ENCODE results near the gene RFX5.
A peak's percentile ranks its signal among the peaks of the same experiment; 100 is the strongest.
"Not testable (repeated sequence)": the region's sequence is repeated elsewhere in the genome, so short reads cannot be mapped to it uniquely, and the experiment has no call there.

RFX5 gene

DNA sequence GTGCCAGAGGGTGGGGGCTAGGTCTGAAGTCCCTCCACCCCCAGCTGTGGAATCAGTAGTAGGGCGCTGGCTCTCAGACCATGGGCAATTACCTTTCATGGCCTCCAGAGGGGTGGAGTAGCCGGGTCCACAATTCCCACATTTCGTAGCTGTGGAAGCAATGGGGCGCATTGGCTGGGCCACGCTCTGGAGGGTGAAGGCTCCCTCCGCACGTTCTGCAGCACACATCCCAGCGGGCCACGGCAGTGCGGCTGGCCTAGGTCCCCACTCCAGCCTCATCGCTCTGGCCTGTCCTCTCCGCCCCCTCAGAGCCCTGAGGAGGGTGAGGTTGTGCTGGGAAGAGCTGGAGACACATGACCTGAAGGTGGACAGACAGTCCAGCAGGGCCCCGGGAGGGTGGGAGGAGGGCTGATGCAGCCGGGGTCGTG lies 22.6 kb upstream of the RFX5 start:
- H3K36me3 ChIP-seq (replicated peaks): no peaks in the 10 kb centered on the region
- H3K4me3 ChIP-seq: no peak overlapping the region
- no peaks in the 10 kb centered on the region for H3K9me3 ChIP-seq
- H3K27me3 ChIP-seq (ENCODE audit: low read depth): no peaks in the 10 kb centered on the region
- 0 out of 2 replicates have a peak, but pooled peaks cover 2% of the 10 kb centered on the region for H3K4me1 ChIP-seq
- no peak for DNase-seq (ENCODE audit: low spot score in 2 of 2)
- in situ Hi-C loops (cut with MboI; ENCODE audit: low sequenced_read_pairs): no loop called here

- Histone ChIP-seq H3K9me3 (no peaks in the 10 kb centered on the region), H3K4me1 (0 out of 2 replicates have a peak, but pooled peaks cover 2% of the 10 kb centered on the region), H3K27me3 (ENCODE audit: low read depth) (no peaks in the 10 kb centered on the region), H3K36me3 (replicated peaks) (no peaks in the 10 kb centered on the region), H3K4me3 (no peak overlapping the region)
- in situ Hi-C loops (cut with MboI; ENCODE audit: low sequenced_read_pairs): no loop called here
- DNase-seq (ENCODE audit: low spot score in 2 of 2): no peak
These were observed 22.2 kb upstream of the RFX5 start for GRCh38 chr1:151369302-151369610.

DNA sequence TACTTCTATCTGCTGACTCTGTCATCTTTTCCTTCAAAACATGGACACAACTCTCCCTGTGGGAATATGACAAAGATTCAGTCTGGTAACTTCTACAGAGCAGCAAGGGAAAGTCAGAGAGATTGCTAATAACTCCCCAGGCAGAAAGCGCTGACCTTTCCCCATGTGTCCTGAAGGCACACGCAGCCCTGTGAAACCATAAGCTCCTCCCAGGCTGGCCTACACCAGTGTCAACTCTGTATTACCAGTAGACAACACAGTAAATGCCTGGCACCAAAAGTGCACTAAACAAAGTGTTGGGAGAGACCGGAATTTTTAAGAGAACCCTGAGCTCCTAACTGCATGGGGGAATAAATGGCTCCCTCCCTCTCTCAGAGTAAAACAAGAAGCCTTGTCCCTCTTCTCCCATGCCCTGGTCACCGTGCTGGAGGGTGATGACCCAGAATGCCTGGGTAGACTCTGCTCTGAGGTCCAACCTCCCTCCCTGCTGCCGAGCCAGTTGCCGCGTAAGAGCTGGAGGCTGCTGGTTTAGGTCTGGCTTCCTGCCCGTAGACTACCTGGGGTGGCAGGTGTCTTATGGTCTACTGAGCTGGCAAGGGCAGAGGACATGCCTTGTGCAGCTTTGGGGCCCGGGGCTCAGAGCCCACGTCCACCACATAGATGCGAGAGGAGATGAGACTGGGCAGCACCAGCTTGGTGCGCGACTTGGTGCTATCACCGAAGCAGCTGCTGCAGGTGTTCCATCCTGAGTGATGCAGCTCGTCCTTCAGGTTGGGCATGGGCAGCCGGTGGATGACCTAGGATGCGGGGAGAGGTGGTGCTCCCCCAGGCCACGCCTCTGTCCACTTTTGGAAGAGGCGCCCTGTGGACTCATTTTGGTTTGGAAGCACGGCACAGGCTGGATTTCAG lies 21.6 kb upstream of the RFX5 start:
- H3K27me3 ChIP-seq (ENCODE audit: low read depth): no peaks in the 10 kb centered on the region
- in situ Hi-C loops (cut with MboI; ENCODE audit: low sequenced_read_pairs): no loop called here
- H3K9me3 ChIP-seq: no peaks in the 10 kb centered on the region
- no peak overlapping the region for H3K4me3 ChIP-seq
- peak in 1 of 2 experiments; percentile 0 for DNase-seq (ENCODE audit: low spot score in 2 of 2)
- H3K36me3 ChIP-seq (replicated peaks): no peaks in the 10 kb centered on the region
- 0 out of 2 replicates have a peak, but pooled peaks cover 2% of the 10 kb centered on the region for H3K4me1 ChIP-seq

DNA sequence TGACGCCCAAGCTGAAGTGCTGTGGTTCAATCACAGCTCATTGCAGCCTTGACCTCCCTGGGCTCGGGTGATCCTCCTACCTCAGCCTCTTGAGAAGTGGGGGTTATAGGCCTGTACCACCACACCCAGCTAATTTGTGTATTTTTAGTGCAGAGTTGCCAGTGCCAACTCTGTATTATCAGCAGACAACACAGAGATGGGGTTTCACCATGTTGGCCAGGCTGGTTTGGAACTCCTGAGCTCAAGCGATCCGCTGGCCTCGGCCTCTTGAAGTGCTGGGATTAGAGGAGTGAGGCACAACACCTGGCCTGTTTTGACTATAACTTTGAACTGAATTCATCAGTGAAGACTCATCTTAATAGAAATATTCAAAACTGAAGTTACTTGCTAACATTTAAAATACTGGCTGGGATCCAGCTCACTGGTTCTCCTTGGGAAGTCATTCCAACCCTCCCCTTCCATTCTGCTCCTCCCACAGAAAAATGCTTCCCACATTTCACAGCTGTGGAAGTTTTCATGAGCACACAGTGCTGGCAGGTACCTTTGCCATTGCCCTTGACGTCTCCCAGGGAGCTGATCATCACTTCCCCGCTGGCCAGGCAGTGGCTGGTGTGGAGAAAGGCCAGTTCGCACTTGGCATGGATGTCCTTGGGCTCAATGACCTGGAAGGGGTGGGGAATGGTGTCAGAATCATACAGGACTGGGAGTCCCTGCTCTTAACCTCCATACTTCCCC lies 20.8 kb upstream of the RFX5 start:
- Histone ChIP-seq H3K9me3 (peaks cover 2% of the 10 kb centered on the region), H3K27me3 (ENCODE audit: low read depth) (no peaks in the 10 kb centered on the region), H3K4me3 (no peak overlapping the region), H3K36me3 (replicated peaks) (no peaks in the 10 kb centered on the region), H3K4me1 (0 out of 2 replicates have a peak, but pooled peaks cover 2% of the 10 kb centered on the region)
- peak in 1 of 2 experiments; percentile 1 for DNase-seq (ENCODE audit: low spot score in 2 of 2)
- in situ Hi-C loops (cut with MboI; ENCODE audit: low sequenced_read_pairs): no loop called here

DNA sequence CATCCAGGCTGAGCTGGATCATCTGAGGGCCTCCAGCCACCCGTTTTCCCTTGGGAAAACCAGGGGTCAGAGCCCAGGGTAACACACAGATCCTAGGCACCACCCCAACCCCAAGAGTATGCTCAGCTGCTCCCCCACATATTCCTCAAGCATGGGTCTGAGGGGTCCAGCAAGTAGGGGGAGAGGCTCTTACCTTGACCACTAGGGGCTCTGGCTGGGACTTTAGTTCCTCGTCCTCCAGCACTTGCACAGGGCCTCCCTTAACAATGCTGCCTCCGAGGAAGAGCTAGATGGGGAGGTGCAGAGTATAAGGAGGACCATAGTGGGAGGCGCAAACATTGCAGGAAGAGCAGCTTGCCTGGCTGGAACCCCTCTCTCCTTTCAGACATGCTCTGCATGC lies 17.9 kb upstream of the RFX5 start:
- peaks cover 7% of the 10 kb centered on the region for H3K9me3 ChIP-seq
- H3K4me1 ChIP-seq: no peaks in the 10 kb centered on the region
- no peaks in the 10 kb centered on the region for H3K36me3 ChIP-seq (replicated peaks)
- H3K4me3 ChIP-seq: no peak overlapping the region
- no peaks in the 10 kb centered on the region for H3K27me3 ChIP-seq (ENCODE audit: low read depth)
- no peak for DNase-seq (ENCODE audit: low spot score in 2 of 2)
- in situ Hi-C loops (cut with MboI; ENCODE audit: low sequenced_read_pairs): no loop called here

DNA sequence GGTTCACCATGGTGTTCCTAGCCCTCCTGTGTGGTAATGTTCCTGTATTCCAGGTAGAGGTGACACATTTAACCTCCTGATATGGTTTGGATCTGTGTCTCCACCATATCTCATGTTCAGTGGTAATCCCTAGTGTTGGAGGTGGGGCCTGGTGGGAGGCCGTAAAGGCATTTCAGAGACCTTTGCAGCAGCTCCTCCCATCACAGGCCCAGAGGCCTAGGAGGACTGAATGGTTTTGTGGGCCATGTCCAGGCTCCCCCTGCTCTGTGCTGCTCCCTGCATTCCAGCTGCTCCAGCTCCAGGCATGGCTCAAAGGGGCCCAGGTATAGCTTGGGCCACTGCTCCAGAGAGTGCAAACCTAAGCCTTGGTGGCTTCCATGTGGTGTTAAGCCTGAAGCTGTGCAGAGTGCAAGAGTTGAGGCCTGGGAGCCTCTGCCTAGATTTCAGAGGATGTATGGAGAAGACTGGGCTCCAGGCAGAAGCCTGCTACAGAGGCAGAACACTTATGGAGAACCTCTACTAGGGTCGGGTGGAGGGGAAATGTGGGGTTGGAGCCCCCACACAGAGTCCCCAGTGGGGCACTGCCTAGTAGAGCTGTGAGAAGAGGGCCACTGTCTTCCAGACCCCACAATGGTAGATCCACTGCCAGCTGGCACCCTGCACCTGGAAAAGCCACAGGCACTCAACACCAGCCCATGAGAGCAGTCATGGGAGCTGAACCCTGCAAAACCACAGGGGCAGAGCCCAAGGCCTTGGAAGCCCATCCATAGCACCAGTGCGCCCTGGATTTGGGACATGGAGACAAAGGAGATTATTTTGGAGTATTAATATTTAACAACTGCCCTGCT lies 15.5 kb upstream of the RFX5 start:
- no peaks in the 10 kb centered on the region for H3K4me1 ChIP-seq
- in situ Hi-C loops (cut with MboI; ENCODE audit: low sequenced_read_pairs): no loop called here

DNA sequence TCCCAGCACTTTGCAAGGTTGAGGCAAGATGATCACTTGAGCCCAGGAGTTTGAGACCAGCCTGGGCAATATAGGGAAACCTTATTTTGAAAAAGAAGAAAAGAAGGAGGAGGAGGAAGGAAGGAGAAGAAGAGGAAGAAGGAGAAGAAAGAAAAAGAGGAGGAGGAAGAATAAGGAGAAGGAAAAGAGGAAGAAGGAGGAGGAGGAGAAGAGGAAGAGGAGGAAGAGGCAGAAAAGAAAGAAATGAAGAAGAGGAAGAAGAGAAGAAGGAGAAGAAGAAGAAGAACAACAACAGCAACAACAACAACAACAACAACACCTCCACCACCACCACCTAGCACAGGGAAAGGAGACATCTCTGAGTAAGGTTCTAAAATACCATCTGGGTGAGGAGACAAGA lies 14.8 kb upstream of the RFX5 start:
- in situ Hi-C loops (cut with MboI; ENCODE audit: low sequenced_read_pairs): no loop called here
- no peaks in the 10 kb centered on the region for H3K36me3 ChIP-seq (replicated peaks)
- H3K27me3 ChIP-seq (ENCODE audit: low read depth): no peaks in the 10 kb centered on the region
- peaks cover 7% of the 10 kb centered on the region for H3K9me3 ChIP-seq
- no peak overlapping the region for H3K4me3 ChIP-seq
- H3K4me1 ChIP-seq: no peaks in the 10 kb centered on the region
- DNase-seq (ENCODE audit: low spot score in 2 of 2): no peak

More for the DNA sequence above, 15.5 kb upstream of the RFX5 start:
- no peak for DNase-seq (ENCODE audit: low spot score in 2 of 2)
- H3K36me3 ChIP-seq (replicated peaks): no peaks in the 10 kb centered on the region
- H3K4me3 ChIP-seq: no peak overlapping the region
- H3K27me3 ChIP-seq (ENCODE audit: low read depth): no peaks in the 10 kb centered on the region
- H3K9me3 ChIP-seq: peaks cover 7% of the 10 kb centered on the region

- in situ Hi-C loops (cut with MboI; ENCODE audit: low sequenced_read_pairs): no loop called here
- no peaks in the 10 kb centered on the region for H3K27me3 ChIP-seq (ENCODE audit: low read depth)
- no peak overlapping the region for H3K4me3 ChIP-seq
- no peaks in the 10 kb centered on the region for H3K36me3 ChIP-seq (replicated peaks)
- no peak for DNase-seq (ENCODE audit: low spot score in 2 of 2)
- H3K4me1 ChIP-seq: no peaks in the 10 kb centered on the region
- peaks cover 7% of the 10 kb centered on the region for H3K9me3 ChIP-seq
These were observed 9.6 kb upstream of the RFX5 start for GRCh38 chr1:151356696-151357095.

- Histone ChIP-seq H3K36me3 (replicated peaks) (no peaks in the 10 kb centered on the region), H3K4me1 (peaks cover 7% of the 10 kb centered on the region), H3K4me3 (no peak overlapping the region), H3K9me3 (peaks cover 12% of the 10 kb centered on the region), H3K27me3 (ENCODE audit: low read depth) (no peaks in the 10 kb centered on the region)
- in situ Hi-C loops (cut with MboI; ENCODE audit: low sequenced_read_pairs): no loop called here
- no peak for DNase-seq (ENCODE audit: low spot score in 2 of 2)
These were observed 5.1 kb upstream of the RFX5 start for GRCh38 chr1:151352021-151352718.

DNA sequence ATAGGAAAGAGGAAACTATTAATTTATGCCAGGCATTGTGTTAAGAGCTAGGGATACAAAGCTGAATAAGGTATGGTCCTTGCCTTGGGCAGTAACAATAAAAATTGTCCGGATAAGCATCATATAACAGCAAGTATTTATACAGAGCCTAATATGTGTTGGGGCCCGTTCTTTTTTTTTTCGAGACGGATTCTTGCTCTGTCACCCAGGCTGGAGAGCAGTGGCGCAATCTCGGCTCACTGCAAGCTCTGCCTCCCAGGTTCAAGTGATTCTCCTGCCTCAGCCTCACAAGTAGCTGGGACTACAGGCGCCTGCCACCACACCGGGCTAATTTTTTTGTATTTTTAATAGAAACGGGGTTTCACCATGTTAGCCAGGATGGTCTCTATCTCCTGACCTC lies 3.3 kb upstream of the RFX5 start:
- in situ Hi-C loops (cut with MboI; ENCODE audit: low sequenced_read_pairs); H3K4me3 ChIP-seq; DNase-seq (ENCODE audit: low spot score in 2 of 2); H3K27me3 ChIP-seq (ENCODE audit: low read depth); H3K36me3 ChIP-seq (replicated peaks): not testable (repeated sequence)
- Histone ChIP-seq H3K9me3 (peaks cover 12% of the 10 kb centered on the region), H3K4me1 (peaks cover 15% of the 10 kb centered on the region)

GRCh38 chr1:151347523-151348246 lies 633 bp upstream of the RFX5 start:
- peak overlapping the region; percentile 43 for H3K4me3 ChIP-seq
- in situ Hi-C loops (cut with MboI; ENCODE audit: low sequenced_read_pairs): no loop called here
- no peak for DNase-seq (ENCODE audit: low spot score in 2 of 2)

DNA sequence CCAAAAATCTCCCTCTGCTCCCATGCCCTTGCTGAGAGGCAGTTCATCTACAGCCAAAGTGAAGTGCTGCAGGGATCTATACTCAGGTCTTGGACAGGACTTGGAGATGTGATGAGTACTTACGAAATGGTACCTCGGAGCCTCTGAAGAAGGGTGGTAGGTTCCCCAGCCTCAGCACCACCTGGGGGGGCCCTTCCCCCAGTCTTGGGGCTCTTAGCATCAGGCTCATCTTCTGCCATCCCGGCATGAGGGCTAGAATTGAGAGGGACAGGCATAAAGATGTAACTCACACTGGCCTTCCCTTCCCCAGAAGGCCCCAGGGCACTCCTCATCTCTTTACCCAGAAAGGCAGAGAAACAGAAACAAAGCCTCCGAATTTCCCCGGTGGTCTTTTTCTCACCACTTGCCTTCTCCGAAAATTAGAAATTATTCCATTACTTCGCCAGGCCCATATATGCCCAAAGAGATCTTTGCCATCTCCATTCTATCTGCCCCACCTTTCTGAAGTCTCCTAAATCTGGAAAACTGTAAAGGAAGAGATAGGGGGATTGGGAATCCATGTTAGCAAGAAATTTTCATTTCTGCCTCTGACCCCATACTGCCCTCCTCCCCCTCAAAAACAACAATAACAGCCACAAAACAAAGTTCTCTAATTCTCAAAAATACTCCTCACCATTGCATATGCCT lies 827 bp downstream of the RFX5 start:
- peaks cover 25% of the 10 kb centered on the region for H3K36me3 ChIP-seq (replicated peaks)
- H3K9me3 ChIP-seq: 0 out of 2 replicates have a peak, but pooled peaks cover 2% of the 10 kb centered on the region
- H3K27me3 ChIP-seq (ENCODE audit: low read depth): no peaks in the 10 kb centered on the region
- DNase-seq (ENCODE audit: low spot score in 2 of 2): no peak
- H3K4me3 ChIP-seq: peak overlapping the region; percentile 43
- in situ Hi-C loops (cut with MboI; ENCODE audit: low sequenced_read_pairs): no loop called here
- peaks cover 15% of the 10 kb centered on the region for H3K4me1 ChIP-seq

More at GRCh38 chr1:151347523-151348246, 633 bp upstream of the RFX5 start:
- peaks cover 12% of the 10 kb centered on the region for H3K9me3 ChIP-seq
- H3K4me1 ChIP-seq: peaks cover 15% of the 10 kb centered on the region
- no peaks in the 10 kb centered on the region for H3K27me3 ChIP-seq (ENCODE audit: low read depth)
- peaks cover 25% of the 10 kb centered on the region for H3K36me3 ChIP-seq (replicated peaks)
